ENCODE results near the gene DCLK2.

DCLK2 gene

DNA sequence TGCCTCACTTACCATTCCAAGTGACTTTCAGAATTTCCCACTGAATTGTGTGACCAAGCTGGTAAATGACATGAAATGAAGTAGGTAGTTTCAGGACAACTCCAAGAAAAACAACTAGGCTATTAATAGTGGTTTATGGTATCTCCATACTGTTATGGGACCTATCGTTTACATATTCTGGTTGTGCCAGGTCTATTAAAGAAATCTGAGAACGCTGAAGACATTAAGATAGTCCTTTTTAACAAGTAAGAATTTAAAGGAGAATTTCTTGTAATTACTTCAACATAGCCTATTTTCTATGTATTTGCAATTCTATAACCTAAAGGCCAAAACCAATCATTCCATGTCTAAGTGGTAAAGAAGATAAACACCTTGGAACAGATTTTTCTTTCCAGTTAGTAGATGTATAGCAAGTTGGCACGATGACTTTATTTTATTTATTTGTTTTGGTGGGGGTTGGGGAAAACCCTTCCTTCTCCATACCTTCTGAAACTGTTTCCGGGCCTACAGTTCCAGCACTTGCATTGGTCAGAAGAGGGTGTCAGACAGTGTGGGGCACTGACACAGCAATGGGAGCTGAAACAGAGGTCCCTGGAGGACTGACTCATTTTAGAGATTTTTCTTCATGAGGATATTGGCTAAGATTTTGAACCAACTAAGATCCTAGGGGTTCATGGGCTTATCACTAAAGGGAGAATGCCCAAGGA is 7.6 kb upstream of the DCLK2 start:
- no peak for DNase-seq

GRCh38 chr4:150072471-150072870 is 5.8 kb upstream of the DCLK2 start:
- DNase-seq: no peak

DNA sequence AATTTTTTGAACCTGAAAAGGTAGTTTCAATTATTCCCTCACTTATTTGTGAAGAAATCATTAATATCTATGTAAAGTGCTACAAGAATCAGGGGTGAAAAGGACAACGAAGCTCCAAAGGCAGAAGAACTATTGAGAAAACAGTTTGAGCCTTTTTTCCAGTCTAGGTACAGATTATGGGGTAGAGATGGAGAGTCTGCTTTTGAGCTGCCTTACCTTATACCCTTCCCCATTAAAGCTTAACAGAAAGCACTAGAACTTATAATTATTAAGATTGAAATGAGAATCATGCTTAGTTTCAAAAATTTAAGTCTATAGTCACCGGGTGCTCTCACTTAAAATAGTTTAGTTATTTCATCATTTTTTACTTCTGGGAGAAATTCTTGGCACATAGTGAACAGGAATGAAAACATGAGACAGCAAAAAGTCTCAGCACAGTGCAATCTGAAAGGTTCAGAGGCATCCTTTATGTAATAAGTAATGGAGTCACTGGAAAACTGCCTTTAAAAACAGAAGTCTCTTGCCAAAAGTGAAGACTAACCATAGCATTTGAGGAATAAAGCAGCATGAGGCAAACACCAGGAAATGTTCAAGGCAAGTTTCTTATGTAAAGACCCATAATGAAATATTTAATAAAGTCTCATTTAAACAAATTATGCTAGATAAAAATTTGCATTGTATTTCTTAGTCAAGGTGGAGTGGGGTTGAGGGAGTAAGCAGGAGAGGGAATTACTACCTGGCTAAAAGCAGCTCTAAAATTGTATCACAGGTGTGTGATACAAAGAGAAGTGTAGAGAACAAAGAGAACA is 5.1 kb upstream of the DCLK2 start:
- DNase-seq: no peak

GRCh38 chr4:150074064-150074463 is 4.2 kb upstream of the DCLK2 start:
- DNase-seq: no peak

DNA sequence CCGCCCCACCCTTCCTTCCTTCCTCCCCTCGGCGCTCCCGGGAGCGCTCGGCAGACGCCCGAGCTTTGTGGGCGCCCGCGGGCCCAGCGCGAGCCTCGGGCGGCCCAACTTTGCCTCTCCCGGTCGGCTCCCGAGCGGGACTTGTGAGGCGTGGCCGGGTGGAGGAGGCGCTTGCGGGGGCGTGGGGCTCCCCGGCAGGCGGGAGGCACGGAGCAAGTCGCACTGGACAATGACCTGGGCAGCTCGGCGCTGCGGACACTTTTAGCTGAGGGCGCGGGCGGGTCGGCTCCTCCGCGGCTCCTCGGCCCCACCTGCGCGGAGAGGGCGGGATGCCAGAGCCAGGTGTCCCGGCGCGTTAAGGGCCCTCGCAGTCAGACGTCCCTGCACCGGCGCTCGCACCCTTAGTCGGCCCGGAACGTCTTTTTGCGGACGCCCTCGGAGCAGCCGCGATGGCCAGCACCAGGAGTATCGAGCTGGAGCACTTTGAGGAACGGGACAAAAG is 385 bp downstream of the DCLK2 start:
- DNase-seq: no peak

- DNase-seq: no peak
Measured at GRCh38 chr4:150079081-150079581, 886 bp downstream of the DCLK2 start.

DNA sequence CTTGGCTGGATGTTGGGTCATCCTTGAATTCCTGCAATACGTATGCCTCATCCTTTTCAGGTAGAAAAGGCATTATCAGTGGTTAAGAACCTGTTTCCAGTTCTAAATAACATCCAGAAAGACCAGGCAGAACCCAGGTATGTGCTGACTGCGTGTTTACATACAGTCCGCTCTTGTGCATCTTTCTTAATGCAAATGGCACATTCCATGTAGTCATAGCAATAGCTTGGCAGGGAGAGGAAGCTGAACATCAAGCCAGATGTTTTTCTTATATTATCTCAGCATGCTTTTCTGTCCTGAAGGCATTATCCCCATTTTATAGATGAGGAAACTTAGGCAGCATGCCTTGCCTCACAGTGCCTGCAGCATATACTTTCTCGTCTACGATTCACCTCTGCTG is 2.1 kb downstream of the DCLK2 start:
- no peak for DNase-seq

GRCh38 chr4:150080875-150081274 is 2.6 kb downstream of the DCLK2 start:
- no peak for DNase-seq

DNA sequence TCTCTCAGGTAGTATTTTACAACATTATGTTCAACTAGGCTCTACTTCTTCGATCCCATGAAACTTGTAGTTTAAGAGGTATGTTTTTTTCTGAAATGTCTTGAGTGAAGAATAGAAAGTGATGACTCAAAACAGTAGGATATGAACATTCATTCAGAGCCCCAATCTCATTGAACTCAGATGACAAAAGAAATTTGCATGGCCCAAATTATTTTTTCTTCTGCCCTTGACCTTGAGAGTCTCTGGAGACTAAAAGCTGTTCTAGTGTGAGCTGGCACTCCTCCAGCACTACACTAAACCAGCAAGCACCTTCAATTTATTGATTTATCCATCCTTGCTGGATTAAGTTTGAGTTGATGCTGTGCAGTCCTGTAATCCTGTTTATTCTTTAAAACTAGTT is 4.0 kb downstream of the DCLK2 start:
- DNase-seq: no peak

DNA sequence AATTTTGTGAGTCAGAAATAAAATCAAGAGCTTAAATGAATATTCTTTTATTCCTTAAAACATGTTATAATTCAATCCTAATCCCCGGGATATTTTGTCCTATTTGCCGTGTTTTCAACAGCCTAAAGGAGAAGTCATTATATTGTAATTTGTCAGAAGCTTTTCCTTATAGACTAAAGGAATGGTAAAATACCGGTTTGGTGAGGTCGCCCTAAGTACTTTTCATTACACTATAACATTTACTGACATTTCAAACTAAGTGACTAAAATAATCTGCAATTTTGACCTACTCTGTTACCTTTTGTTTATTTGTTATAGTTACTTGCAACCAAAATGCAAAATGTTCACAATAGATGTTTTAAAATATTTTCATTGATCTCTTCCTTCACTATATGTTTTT is 8.8 kb downstream of the DCLK2 start:
- DNase-seq: no peak

GRCh38 chr4:150089732-150090131 is 11.5 kb downstream of the DCLK2 start:
- no peak for DNase-seq

- no peak for DNase-seq
Measured at GRCh38 chr4:150090836-150091235, 12.6 kb downstream of the DCLK2 start.

- no peak for DNase-seq
Measured at GRCh38 chr4:150094676-150095075, 16.4 kb downstream of the DCLK2 start.

- DNase-seq: no peak
Measured at GRCh38 chr4:150096625-150097024, 18.4 kb downstream of the DCLK2 start.

DNA sequence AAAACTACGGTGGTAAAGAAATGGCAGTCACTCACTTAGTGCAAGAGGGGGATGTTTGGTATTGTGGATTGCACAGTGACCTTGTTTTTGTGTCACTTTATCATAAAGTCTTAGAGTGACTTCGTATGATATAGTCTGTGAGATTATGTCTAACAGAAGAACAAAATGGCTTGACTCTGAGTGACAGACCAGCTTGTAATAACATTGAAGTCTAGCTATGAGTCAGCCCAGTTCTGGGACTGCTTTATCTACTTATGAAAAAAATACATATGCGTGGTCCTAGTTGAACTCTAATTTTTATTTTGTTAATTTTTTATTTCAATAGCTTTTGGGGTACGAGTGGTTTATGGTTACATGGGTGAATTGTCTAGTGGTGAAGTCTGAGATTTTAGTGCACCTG is 20.0 kb downstream of the DCLK2 start:
- no peak for DNase-seq

DNA sequence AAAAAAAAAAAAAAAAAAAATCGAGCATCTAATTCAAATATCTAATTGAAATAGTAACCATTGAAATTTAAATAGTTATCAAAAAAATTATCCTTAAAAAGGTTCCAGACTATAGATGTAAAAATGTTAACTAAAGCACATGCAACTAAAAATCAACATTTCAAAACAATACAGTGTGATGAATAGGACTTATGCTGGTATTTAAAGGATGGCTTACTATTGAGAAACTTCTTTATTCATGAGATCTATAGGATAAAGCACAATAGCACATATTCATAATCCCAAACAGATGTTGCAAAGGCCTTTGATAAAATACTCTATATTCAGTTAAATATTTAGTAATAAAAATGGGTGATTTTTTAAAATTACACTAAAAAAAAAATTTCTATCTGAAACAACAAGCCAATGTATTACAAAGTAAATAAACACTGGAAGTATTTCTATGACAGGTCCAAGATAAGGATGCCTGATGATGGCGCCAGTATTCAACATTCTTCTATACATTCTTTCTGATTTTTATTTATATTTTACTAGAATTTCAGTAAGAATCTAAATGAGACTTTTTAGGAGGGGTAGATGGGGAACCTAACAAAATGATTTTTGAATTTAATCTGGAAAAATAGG is 26.3 kb downstream of the DCLK2 start:
- no peak for DNase-seq

GRCh38 chr4:150106886-150107285 is 28.6 kb downstream of the DCLK2 start:
- DNase-seq: no peak

- DNase-seq: no peak
Measured at GRCh38 chr4:150108691-150109090, 30.4 kb downstream of the DCLK2 start.

DNA sequence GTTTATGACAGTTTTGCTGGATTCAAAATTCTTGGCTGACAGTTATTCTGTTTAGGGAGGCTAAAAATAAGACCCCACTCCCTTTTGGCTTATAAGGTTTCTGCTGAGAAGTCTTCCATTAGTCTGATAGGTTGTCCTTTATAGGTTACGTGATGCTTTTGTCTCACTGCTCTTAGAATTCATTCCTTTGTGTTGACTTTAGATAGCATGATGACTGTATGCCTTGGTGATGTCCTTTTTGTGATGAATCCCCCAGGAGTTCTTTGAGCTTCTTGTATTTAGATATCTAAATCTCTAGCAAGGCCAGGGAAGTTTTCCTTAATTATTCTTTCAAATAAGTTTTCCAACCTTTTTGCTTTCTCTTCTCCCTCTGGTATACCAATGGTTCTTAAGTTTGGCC is 36.4 kb downstream of the DCLK2 start:
- DNase-seq: no peak

DNA sequence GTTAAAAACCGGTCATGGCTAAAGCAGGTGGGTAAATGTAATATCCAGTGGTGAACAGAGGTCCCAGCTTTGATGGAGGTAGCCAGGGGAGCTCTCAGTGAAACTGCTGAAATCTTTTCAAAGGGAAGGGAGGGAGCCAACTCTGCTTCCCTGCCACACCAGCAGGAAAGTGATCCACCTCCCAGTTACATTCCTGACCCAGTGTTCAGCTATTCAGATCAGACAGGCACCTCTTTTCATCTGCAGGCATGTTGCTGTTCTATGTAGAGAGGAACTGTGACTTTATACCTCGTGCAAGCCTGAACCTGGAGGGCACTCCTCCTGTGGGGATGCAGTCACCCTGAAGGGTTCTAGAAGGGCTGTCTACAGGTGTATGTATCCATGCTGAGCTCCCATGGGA is 37.6 kb downstream of the DCLK2 start:
- DNase-seq: no peak

DNA sequence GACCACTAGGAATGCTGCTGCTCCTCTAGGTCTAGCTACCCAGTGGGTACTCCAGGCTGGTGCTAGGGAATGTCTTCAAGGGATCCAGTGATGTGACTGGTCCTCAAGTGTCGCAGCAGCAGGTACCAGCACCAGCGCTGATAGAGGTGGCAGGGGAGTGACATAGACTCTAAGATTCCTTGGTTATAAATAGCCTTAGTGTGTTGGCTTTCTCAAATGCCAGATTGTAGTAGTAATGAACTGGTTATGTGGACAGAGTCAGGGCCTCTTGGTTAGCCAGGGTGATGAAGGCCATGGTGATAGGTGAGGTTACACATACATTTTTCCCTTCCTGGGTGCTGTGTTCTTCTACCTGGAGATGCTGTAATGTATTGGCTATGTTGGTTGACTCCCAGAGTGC is 38.3 kb downstream of the DCLK2 start:
- no peak for DNase-seq

DNA sequence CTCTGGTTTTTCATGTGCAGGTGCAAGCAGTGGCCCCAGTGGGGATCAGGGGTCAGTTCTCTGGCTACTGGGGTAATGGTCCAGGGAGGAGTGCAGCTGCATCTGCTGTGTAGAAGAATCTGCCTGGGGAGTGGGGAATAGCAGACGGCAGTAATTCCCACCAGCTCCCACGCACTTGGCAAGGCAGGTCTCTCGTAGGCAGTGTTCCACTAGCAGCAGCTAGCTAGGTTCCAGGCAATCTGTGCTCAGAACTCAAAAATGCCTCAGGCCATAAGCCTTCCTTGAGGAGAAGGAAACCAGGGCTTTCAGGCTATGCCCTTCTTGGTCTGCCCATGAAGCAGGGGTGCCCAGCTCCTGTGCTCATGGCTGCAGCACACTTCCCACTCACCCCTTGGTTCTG is 38.8 kb downstream of the DCLK2 start:
- DNase-seq: no peak

DNA sequence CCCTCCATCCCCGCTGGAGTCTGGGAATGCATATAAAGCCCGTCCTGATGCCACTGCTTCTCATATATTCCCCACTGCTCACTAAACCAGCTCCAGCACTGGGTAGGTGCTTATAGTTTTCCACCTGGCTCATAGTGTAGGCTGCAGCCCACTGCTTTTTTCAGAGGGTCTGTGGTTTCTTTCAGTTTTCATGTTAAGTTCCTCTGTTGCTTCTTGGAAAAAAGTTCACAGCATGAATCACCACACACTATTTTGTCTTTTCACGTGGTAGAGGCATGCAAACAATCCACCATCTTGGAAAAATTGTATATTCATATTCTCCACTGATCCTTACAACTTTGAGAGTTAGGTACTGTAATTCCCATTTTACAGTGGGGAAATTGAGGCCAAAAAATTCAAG is 39.4 kb downstream of the DCLK2 start:
- DNase-seq: no peak

GRCh38 chr4:150119492-150119891 is 41.2 kb downstream of the DCLK2 start:
- DNase-seq: no peak
